ACC112 (cell line): ENCODE results near the gene CTNNBL1.

Experiments used
- H2AFZ ChIP-seq: fragments of 200-600 bp; sonication (generic); one replicate; pipeline ENCODE4 v1.6.0; 2017; ENCODE audit warnings: antibody characterized with exemption, low read length; ENCODE audit not compliant: unreplicated experiment
- H3K27ac ChIP-seq: fragments of 200-600 bp; sonication (generic); 2 replicates; pipeline ENCODE4 v1.5.1; 2014; ENCODE audit warnings: low read depth, mild to moderate bottlenecking, antibody characterized with exemption, low read length, moderate library complexity
- H3K27me3 ChIP-seq: fragments of 200-600 bp; sonication (generic); 2 replicates; pipeline ENCODE4 v1.6.1; 2014; ENCODE audit warnings: mild to moderate bottlenecking, antibody characterized with exemption, low read length, moderate library complexity, mixed read lengths; ENCODE audit not compliant: insufficient read depth
- H3K36me3 ChIP-seq: fragments of 200-600 bp; sonication (generic); 2 replicates; pipeline ENCODE4 v1.6.1; 2016; ENCODE audit warnings: mild to moderate bottlenecking, antibody characterized with exemption, low read length, moderate library complexity, mixed read lengths; ENCODE audit not compliant: insufficient read depth
- H3K4me1 ChIP-seq: fragments of 200-600 bp; sonication (generic); one replicate; pipeline ENCODE4 v1.6.1; 2016; ENCODE audit warnings: low read length, mixed read lengths; ENCODE audit not compliant: insufficient read depth, unreplicated experiment, control insufficient read depth
- H3K4me3 ChIP-seq: fragments of 200-600 bp; sonication (generic); 2 replicates; pipeline ENCODE4 v1.5.1; 2014; ENCODE audit warnings: mild to moderate bottlenecking, low read depth, low read length
- H3K79me2 ChIP-seq: fragments of 200-600 bp; sonication (generic); one replicate; pipeline ENCODE4 v1.6.0; 2016; ENCODE audit warnings: low read length; ENCODE audit not compliant: control insufficient read depth, unreplicated experiment, insufficient read depth

The CTNNBL1 gene

DNA sequence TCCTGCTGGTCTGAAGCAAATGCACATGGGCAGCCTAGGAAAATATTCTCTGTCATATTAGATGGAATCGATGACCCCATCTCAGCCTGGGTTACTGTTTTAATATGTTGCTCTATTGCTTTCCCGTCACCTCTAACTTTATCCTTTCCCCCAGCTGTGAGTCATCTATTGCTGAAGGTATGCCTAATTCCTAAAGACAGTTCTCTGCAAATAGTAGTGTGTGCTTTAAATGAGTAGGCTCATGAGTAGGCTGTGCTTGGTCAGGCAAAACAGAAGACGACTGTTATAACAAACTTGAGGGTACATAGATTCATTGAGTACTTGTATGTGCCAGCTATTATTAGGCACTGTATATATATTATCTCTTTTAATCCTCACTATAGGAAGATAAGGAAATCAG lies 47.2 kb downstream of the CTNNBL1 start:
- no peak overlapping the region for H3K4me3 ChIP-seq
- H3K36me3 ChIP-seq = peaks cover 19% of the 10 kb centered on the region
- no peaks in the 10 kb centered on the region for H3K4me1 ChIP-seq
- no peaks in the 10 kb centered on the region for H3K27me3 ChIP-seq
- no peak overlapping the region for H3K27ac ChIP-seq
- H3K79me2 ChIP-seq = peaks cover 5% of the 10 kb centered on the region
- H2AFZ ChIP-seq = no peak overlapping the region

DNA sequence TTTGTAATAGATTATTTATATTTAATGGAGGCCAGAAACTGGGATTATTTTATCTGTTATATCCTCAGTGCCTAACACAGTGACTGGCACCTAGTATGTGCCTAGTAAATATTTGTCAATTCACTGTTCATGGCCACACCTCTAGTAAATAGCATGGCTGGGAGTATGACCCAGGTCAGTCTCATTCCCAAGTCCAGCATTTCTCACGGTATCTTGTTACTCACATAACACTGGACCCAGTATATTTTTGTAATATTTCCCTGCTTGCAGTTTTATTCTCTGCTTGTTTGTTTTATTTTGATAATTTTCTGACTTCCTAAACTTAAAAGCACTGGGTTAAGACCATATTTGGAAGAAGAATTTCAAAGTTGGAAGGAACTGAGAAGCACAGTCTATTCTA lies 47.7 kb downstream of the CTNNBL1 start:
- no peaks in the 10 kb centered on the region for H3K27me3 ChIP-seq
- no peaks in the 10 kb centered on the region for H3K4me1 ChIP-seq
- no peak overlapping the region for H3K4me3 ChIP-seq
- peaks cover 5% of the 10 kb centered on the region for H3K79me2 ChIP-seq
- H3K36me3 ChIP-seq = peaks cover 19% of the 10 kb centered on the region
- no peak overlapping the region for H2AFZ ChIP-seq
- no peak overlapping the region for H3K27ac ChIP-seq

DNA sequence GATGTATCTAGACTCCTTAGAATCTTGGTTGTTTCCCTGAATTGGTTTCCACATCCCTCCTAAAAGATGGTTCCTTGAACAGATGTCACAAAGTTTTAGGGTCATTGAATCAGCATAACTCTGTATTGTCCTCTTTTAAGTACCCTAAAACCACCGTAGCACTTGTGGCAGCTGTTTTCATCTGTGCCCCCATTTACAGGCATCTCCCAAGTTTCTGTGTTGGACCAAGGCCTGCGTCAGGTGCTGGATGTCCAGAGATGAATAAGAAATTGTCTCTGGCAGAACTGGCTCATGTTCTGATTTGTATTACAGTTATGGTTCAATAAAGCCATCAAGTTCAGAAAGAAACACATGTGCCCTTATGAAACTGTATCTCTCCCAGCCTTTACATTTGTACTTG lies 48.3 kb downstream of the CTNNBL1 start:
- H3K36me3 ChIP-seq = peaks cover 22% of the 10 kb centered on the region
- no peak overlapping the region for H2AFZ ChIP-seq
- H3K27me3 ChIP-seq = no peaks in the 10 kb centered on the region
- no peaks in the 10 kb centered on the region for H3K4me1 ChIP-seq
- H3K79me2 ChIP-seq = peaks cover 5% of the 10 kb centered on the region
- no peak overlapping the region for H3K4me3 ChIP-seq
- H3K27ac ChIP-seq = no peak overlapping the region

DNA sequence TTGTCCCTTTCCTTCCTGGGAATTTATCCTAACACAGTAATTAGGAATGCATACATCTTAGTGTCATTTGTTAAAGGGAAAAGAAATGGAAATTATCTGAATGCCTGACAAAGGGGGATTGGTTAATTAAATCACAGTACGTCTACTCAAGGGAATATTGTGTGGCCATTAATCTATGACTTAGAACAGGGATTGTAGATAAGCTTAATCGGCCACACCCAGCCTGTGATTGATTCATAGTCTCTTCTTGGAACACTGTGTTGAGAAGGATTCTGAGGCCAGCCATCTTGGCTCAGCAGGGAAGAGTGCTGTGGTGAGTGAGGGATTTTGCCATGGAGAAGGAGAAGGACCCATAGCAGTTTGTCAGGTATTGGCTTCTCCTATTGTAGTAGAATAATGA lies 50.5 kb downstream of the CTNNBL1 start:
- Histone ChIP-seq H3K4me3 (no peak overlapping the region), H3K4me1 (no peaks in the 10 kb centered on the region), H3K79me2 (peaks cover 5% of the 10 kb centered on the region), H3K27me3 (no peaks in the 10 kb centered on the region), H3K36me3 (peaks cover 16% of the 10 kb centered on the region), H2AFZ (no peak overlapping the region), H3K27ac (no peak overlapping the region)

DNA sequence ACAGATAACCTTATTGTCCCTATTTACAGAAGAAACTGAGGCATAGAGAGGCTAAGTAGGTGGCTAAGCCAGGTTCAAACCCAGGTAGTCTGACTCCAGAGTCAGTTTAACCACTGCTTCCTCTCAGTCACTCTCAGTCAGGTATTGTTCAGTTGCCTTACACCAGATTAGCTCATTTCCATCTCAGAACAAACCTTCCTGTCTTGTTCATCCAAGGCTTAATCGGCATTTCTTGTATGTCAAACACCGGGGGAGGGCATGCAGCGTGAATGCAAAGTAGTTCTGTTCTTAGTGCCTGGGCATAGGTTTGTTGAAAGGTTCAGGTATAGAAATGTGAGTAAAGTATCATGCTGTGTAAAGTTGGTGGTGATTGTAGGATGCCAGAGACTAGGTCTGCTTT lies 51.7 kb downstream of the CTNNBL1 start:
- Histone ChIP-seq H3K4me3 (no peak overlapping the region), H3K27me3 (no peaks in the 10 kb centered on the region), H3K27ac (no peak overlapping the region), H3K36me3 (peaks cover 13% of the 10 kb centered on the region; the same call in 1 of the 2 replicates), H2AFZ (no peak overlapping the region), H3K4me1 (no peaks in the 10 kb centered on the region), H3K79me2 (peaks cover 5% of the 10 kb centered on the region)

DNA sequence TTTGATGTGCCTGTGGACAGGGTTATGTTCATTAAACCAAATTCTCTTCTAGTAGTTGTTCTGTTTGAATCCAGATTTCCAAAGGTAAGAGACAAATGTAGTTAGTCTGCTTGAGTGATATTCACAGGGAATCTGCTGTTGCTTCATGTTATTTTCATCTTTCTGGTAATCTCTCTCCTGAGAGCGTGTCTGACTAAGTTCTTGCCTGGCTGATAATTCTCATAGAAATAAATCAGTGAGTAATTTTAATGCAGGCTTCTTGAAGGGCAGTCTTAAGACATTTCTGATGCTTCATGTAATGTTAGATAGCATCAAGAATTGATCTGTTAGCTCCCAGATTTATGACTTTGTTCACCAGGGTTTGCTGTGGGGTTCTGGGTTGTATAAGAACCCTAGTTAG lies 54.2 kb downstream of the CTNNBL1 start:
- Histone ChIP-seq H3K27me3 (no peaks in the 10 kb centered on the region), H2AFZ (no peak overlapping the region), H3K79me2 (peaks cover 5% of the 10 kb centered on the region), H3K4me1 (no peaks in the 10 kb centered on the region), H3K4me3 (no peak overlapping the region), H3K36me3 (peaks cover 13% of the 10 kb centered on the region; the same call in 1 of the 2 replicates), H3K27ac (no peak overlapping the region)

DNA sequence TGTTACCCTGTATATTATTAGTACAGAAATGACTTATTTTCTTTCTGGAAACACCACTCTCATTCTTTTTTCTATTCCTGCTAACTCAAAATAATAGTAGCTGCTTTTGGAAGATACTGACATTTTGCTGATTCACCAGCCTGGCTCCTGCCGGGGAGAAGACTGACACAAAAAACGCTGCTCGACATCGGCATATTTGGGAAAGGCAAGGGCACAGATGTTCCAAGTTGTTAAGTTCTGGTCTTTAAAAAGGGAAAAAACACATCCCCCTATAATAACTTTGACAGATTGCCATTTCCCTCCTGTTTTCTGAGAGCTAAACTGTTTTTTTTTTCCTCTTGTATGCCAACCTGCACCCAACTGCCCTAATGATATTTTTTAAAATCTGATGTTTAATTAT lies 55.4 kb downstream of the CTNNBL1 start:
- Histone ChIP-seq H3K36me3 (peaks cover 10% of the 10 kb centered on the region; the same call in 1 of the 2 replicates), H2AFZ (no peak overlapping the region), H3K27ac (no peak overlapping the region), H3K4me1 (no peaks in the 10 kb centered on the region), H3K27me3 (no peaks in the 10 kb centered on the region), H3K4me3 (no peak overlapping the region), H3K79me2 (peaks cover 3% of the 10 kb centered on the region)

DNA sequence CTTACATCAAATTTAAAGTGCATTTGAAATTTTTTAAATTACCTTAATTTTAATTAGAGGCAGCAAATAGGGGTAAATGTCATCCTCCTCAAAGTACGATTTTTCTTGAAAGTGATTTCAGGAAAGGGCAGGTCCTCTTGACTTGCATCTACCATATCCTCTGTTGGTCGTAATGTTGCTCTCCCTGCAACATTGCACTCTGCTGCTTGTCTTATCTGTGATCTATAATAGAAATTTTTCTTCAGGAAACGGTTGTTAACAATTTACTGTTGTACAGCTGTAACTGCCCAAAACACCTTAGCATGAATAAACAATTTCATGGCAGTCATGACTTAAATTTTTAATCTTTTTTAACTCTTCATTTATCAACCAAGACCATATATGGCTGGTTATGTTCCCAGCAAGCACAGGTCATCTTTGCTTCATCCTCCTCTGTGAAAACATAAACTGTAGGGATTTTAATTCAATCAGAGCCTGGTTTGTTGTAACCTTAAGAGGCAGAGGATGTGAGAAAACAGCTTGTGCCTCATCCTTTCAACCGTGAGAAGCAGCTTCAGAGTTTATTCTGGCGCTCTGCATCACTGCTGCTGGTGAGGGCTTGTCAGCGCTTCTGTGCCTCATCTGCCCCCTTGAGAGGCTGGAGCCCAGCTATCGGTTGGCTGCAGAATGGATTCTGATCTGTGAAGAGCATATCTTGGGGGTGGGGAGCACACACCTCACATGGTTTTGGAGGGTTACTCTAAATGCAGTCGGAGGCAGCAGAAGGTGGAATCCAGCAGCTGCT lies 56.0 kb downstream of the CTNNBL1 start:
- Histone ChIP-seq H3K4me1 (no peaks in the 10 kb centered on the region), H3K27me3 (no peaks in the 10 kb centered on the region), H3K4me3 (no peak overlapping the region), H3K27ac (no peak overlapping the region), H3K36me3 (peaks cover 10% of the 10 kb centered on the region; the same call in 1 of the 2 replicates), H3K79me2 (no peaks in the 10 kb centered on the region), H2AFZ (no peak overlapping the region)

DNA sequence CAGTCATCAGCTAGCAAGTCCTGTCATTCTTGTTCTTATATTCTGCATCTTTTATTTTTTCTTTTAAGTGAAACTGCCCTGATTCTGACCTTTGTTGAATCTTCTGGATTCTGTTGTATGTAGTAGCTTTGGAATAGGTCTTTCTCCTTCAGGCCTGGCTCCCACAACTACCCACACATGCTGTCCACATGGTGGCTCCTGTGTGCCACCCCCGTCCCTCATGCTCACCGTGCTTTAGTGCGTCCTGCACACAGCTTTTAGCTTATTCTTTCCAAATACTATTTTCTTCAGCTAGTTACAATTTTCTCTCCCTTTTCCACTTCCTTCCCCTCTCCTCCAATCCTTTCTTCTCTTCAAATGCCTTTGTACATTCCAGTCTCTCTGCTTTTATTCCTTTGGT lies 61.8 kb downstream of the CTNNBL1 start:
- no peaks in the 10 kb centered on the region for H3K4me1 ChIP-seq
- H3K36me3 ChIP-seq = 0 out of 2 replicates have a peak, but pooled peaks cover 3% of the 10 kb centered on the region
- H2AFZ ChIP-seq = no peak overlapping the region
- no peak overlapping the region for H3K4me3 ChIP-seq
- no peak overlapping the region for H3K27ac ChIP-seq
- no peaks in the 10 kb centered on the region for H3K79me2 ChIP-seq
- H3K27me3 ChIP-seq = no peaks in the 10 kb centered on the region

DNA sequence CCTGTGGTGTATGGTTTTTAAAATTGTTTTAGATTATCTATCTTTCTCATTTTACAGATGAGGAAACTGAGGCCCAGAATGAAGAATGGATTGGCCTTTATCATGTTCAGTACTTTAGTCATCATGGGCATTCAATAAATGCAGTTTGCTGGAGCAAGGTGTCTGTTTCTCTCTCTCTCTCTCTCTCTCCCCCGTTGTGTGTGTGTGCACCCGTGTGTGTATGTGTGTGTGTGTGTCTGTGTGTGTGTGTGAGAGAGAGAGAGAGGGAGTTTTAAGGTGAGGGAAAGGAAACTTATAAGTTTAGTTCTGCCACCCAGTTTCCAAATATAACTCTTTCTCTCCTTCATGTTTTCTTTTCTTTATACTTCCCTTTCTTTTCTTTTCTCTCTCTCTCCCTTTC lies 62.4 kb downstream of the CTNNBL1 start:
- H3K27ac ChIP-seq = no peak overlapping the region

DNA sequence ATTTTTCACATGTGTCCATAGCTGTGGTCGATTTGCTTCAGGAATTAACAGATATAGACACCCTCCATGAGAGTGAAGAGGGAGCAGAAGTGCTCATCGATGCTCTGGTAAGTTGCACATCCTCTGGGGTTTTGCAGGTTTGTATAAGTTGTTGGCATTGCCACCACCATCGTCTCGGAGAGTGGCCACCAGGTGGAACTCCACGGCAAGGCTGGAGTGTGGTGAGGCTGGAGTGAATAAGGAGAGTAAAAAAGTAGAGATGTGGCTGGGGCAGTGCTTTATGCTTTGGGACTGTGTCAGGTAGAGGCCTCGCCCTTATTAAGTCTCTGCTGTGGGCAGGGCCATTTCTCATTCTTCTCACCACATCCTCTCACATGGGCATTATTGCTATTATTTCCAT lies 63.7 kb downstream of the CTNNBL1 start:
- H3K4me1 ChIP-seq = no peaks in the 10 kb centered on the region
- H3K36me3 ChIP-seq = 0 out of 2 replicates have a peak, but pooled peaks cover 3% of the 10 kb centered on the region
- H3K4me3 ChIP-seq = no peak overlapping the region
- no peaks in the 10 kb centered on the region for H3K27me3 ChIP-seq
- H3K27ac ChIP-seq = no peak overlapping the region
- H3K79me2 ChIP-seq = no peaks in the 10 kb centered on the region
- no peak overlapping the region for H2AFZ ChIP-seq

More for the DNA sequence above, 62.4 kb downstream of the CTNNBL1 start:
- Histone ChIP-seq H3K27me3 (no peaks in the 10 kb centered on the region), H3K4me3 (no peak overlapping the region), H3K79me2 (no peaks in the 10 kb centered on the region), H2AFZ (no peak overlapping the region), H3K36me3 (0 out of 2 replicates have a peak, but pooled peaks cover 3% of the 10 kb centered on the region), H3K4me1 (no peaks in the 10 kb centered on the region)
